GM23248 (cell line): Measurements from ENCODE around the gene NDFIP2.

Source experiments
- EZH2 ChIP-seq: fragments of 200-600 bp; sonication (generic); IDR thresholded peaks from 2 replicates; pipeline ENCODE4 v1.6.1; 2018; ENCODE audit warnings: antibody characterized with exemption, mild to moderate bottlenecking; ENCODE audit not compliant: insufficient read depth, poor library complexity, severe bottlenecking
- EZH2phosphoT487 ChIP-seq: fragments of 200-600 bp; sonication (generic); IDR thresholded peaks from 2 replicates; pipeline ENCODE4 v1.6.1; 2018; ENCODE audit warnings: antibody characterized with exemption, moderate library complexity, mild to moderate bottlenecking, low read depth; ENCODE audit not compliant: insufficient read depth

DNA sequence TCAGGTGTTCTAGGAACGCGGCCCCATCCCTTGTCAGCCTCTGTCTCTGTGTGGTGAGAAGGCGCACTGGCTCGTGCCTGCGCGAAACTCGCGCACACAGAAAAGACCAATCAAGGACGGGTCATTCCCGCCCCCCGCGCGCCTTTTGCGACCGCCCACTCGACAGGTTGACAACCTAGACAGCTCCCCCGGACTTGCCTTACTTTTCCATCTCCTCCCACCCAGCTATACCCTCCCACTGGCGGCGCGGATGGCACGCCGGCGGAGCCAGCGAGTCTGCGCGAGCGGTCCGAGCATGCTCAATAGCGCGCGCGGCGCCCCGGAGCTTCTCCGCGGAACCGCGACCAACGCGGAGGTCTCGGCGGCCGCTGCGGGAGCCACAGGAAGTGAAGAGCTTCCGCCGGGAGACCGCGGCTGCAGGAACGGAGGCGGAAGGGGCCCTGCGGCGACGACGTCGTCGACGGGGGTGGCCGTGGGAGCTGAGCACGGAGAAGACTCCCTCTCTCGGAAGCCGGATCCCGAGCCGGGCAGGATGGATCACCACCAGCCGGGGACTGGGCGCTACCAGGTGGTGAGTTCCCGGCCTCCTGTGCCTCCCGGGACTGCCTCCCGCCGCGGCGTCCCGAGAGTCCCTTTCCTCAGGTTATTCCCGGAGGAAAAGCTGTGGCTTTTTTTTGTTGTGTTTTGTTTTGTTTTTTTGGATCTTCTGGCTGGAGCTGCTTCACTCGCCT lies at the start of gene NDFIP2:
- TF ChIP-seq EZH2 = no peak
- no peak for TF ChIP-seq EZH2phosphoT487
